ENCODE results near the gene SSBP3. TPM values are rescaled to one million over a fixed set of nuclear protein-coding genes. Genes with fewer than 3 reads are reported as not detected.

SSBP3 gene
- total RNA-seq, 1 donor from 2014 or later = 6.6 TPM

GRCh38 chr1:54371038-54371941, 34.9 kb downstream of the SSBP3 start:
- DNase-seq = no peak

- DNase-seq = no peak
Measured at GRCh38 chr1:54370287-54370989, 35.8 kb downstream of the SSBP3 start.

GRCh38 chr1:54367613-54368012, 38.6 kb downstream of the SSBP3 start:
- no peak for DNase-seq

GRCh38 chr1:54365847-54366246, 40.3 kb downstream of the SSBP3 start:
- DNase-seq = no peak

GRCh38 chr1:54365398-54365797, 40.8 kb downstream of the SSBP3 start:
- no peak for DNase-seq

- DNase-seq = no peak
Measured at GRCh38 chr1:54364995-54365394, 41.2 kb downstream of the SSBP3 start.

- DNase-seq = no peak
Measured at GRCh38 chr1:54364582-54364981, 41.6 kb downstream of the SSBP3 start.

- DNase-seq = no peak
Measured at GRCh38 chr1:54363925-54364324, 42.3 kb downstream of the SSBP3 start.

- DNase-seq = no peak
Measured at GRCh38 chr1:54362881-54363340, 43.3 kb downstream of the SSBP3 start.

- no peak for DNase-seq
Measured at GRCh38 chr1:54361342-54361741, 44.9 kb downstream of the SSBP3 start.

GRCh38 chr1:54360165-54361005, 45.8 kb downstream of the SSBP3 start:
- no peak for DNase-seq

- DNase-seq = no peak
Measured at GRCh38 chr1:54359393-54360162, 46.6 kb downstream of the SSBP3 start.

GRCh38 chr1:54358503-54359168, 47.6 kb downstream of the SSBP3 start:
- DNase-seq = no peak

GRCh38 chr1:54357967-54358366, 48.2 kb downstream of the SSBP3 start:
- DNase-seq = no peak

GRCh38 chr1:54356680-54357147, 49.5 kb downstream of the SSBP3 start:
- no peak for DNase-seq

- DNase-seq = peak; percentile 19
Measured at GRCh38 chr1:54355931-54356679, 50.1 kb downstream of the SSBP3 start.

GRCh38 chr1:54354899-54355298, 51.3 kb downstream of the SSBP3 start:
- peak; percentile 53 for DNase-seq

- no peak for DNase-seq
Measured at GRCh38 chr1:54353959-54354358, 52.2 kb downstream of the SSBP3 start.

GRCh38 chr1:54352755-54353154, 53.4 kb downstream of the SSBP3 start:
- DNase-seq = no peak

- DNase-seq = no peak
Measured at GRCh38 chr1:54350360-54350759, 55.8 kb downstream of the SSBP3 start.

- no peak for DNase-seq
Measured at GRCh38 chr1:54348700-54349021, 57.5 kb downstream of the SSBP3 start.

Data from dermis blood vessel endothelial cell (primary cell).